OCI-LY3 (cell line): ENCODE measurements around the gene HJURP.

Experiments
- H2AFZ ChIP-seq: fragments of 200-600, 300-600 bp; shearing (Covaris generic); 2 replicates; pipeline ENCODE4 v1.6.0; 2014; ENCODE audit warnings: antibody characterized with exemption, low read depth, low read length
- H3K27ac ChIP-seq: fragments of 200-600, 300-600 bp; sonication (generic); 2 replicates; pipeline ENCODE4 v1.5.1; 2014; ENCODE audit warnings: mild to moderate bottlenecking, low read length, moderate library complexity, mixed read lengths
- H3K27me3 ChIP-seq: fragments of 200-600, 300-600 bp; sonication (generic); 2 replicates; pipeline ENCODE4 v1.6.1; 2014; ENCODE audit warnings: low read depth, low read length, mixed read lengths
- H3K36me3 ChIP-seq: fragments of 200-600, 300-600 bp; sonication (generic); replicated peaks from 2 replicates; pipeline ENCODE3; 2014; ENCODE audit warnings: low read depth, low read length, mixed read lengths
- H3K4me1 ChIP-seq: fragments of 300-600, 200-600 bp; sonication (generic); 2 replicates; pipeline ENCODE4 v1.6.1; 2014; ENCODE audit warnings: low read length, mixed read lengths
- H3K4me2 ChIP-seq: fragments of 200-600, 300-600 bp; sonication (generic); 2 replicates; pipeline ENCODE4 v1.6.1; 2014; ENCODE audit warnings: low read length, mixed read lengths
- H3K4me3 ChIP-seq: fragments of 300-600, 200-600 bp; sonication (generic); 2 replicates; pipeline ENCODE4 v1.5.1; 2014; ENCODE audit warnings: antibody characterized with exemption, mild to moderate bottlenecking, low read length, moderate library complexity
- H3K79me2 ChIP-seq: fragments of 300-600, 200-600 bp; shearing (Covaris generic); 2 replicates; pipeline ENCODE4 v1.6.1; 2014; ENCODE audit warnings: mild to moderate bottlenecking, low read length, mixed read lengths
- H3K9ac ChIP-seq: fragments of 300-600, 200-600 bp; shearing (Covaris generic); 2 replicates; pipeline ENCODE4 v1.6.0; 2014; ENCODE audit warnings: mild to moderate bottlenecking, low read length, moderate library complexity
- H3K9me3 ChIP-seq: fragments of 200-600, 300-600 bp; shearing (Covaris generic); 2 replicates; pipeline ENCODE4 v1.6.1; 2014; ENCODE audit warnings: low read length, mixed read lengths; ENCODE audit not compliant: insufficient read depth
- H4K20me1 ChIP-seq: fragments of 200-600, 300-600 bp; sonication (generic); 2 replicates; pipeline ENCODE4 v1.6.1; 2016; ENCODE audit warnings: low read length, mixed read lengths; ENCODE audit not compliant: insufficient read depth
- CTCF ChIP-seq: fragments of 200-600, 300-600 bp; sonication (generic); IDR thresholded peaks from 2 replicates; pipeline ENCODE4 v1.5.1; 2014; ENCODE audit warnings: antibody characterized with exemption, low read length, low read depth
- EZH2phosphoT487 ChIP-seq: fragments of 200-600 bp; shearing (Covaris generic); IDR thresholded peaks from 2 replicates; pipeline ENCODE4 v1.6.1; 2018; ENCODE audit warnings: antibody characterized with exemption, mixed run types, low read depth

HJURP gene

GRCh38 chr2:233814056-233814835 is 40.1 kb downstream of the HJURP start:
- no peak overlapping the region for H3K4me2 ChIP-seq
- no peaks in the 10 kb centered on the region for H3K36me3 ChIP-seq
- H3K27ac ChIP-seq, result no peak overlapping the region
- no peaks in the 10 kb centered on the region for H4K20me1 ChIP-seq
- H3K79me2 ChIP-seq, result no peaks in the 10 kb centered on the region
- H3K4me1 ChIP-seq, result no peaks in the 10 kb centered on the region
- TF ChIP-seq EZH2phosphoT487, result no peak
- TF ChIP-seq CTCF, result no peak
- H3K27me3 ChIP-seq, result no peaks in the 10 kb centered on the region
- H3K4me3 ChIP-seq, result no peak overlapping the region
- H3K9ac ChIP-seq, result no peak overlapping the region
- H3K9me3 ChIP-seq, result no peaks in the 10 kb centered on the region
- no peak overlapping the region for H2AFZ ChIP-seq

- Histone ChIP-seq H4K20me1 (no peaks in the 10 kb centered on the region), H3K4me1 (no peaks in the 10 kb centered on the region), H3K36me3 (no peaks in the 10 kb centered on the region), H3K4me3 (no peak overlapping the region), H3K4me2 (no peak overlapping the region), H3K9me3 (no peaks in the 10 kb centered on the region), H3K9ac (no peak overlapping the region), H3K27me3 (no peaks in the 10 kb centered on the region), H3K79me2 (no peaks in the 10 kb centered on the region), H3K27ac (no peak overlapping the region), H2AFZ (no peak overlapping the region)
- TF ChIP-seq EZH2phosphoT487 (no peak), CTCF (no peak)
Observed at GRCh38 chr2:233813236-233814055, 40.9 kb downstream of the HJURP start.

GRCh38 chr2:233811732-233812131 is 42.6 kb downstream of the HJURP start:
- Histone ChIP-seq H3K27me3 (no peaks in the 10 kb centered on the region), H3K4me1 (no peaks in the 10 kb centered on the region), H3K36me3 (no peaks in the 10 kb centered on the region), H3K9ac (no peak overlapping the region), H3K9me3 (no peaks in the 10 kb centered on the region), H3K79me2 (no peaks in the 10 kb centered on the region), H4K20me1 (no peaks in the 10 kb centered on the region), H3K27ac (no peak overlapping the region), H3K4me3 (no peak overlapping the region), H3K4me2 (no peak overlapping the region), H2AFZ (no peak overlapping the region)
- TF ChIP-seq CTCF, result no peak
- no peak for TF ChIP-seq EZH2phosphoT487

- Histone ChIP-seq H3K36me3 (no peaks in the 10 kb centered on the region), H3K9ac (no peak overlapping the region), H3K4me3 (no peak overlapping the region), H3K27ac (no peak overlapping the region), H3K27me3 (no peaks in the 10 kb centered on the region), H3K9me3 (no peaks in the 10 kb centered on the region), H3K79me2 (no peaks in the 10 kb centered on the region), H3K4me2 (no peak overlapping the region), H4K20me1 (no peaks in the 10 kb centered on the region), H3K4me1 (no peaks in the 10 kb centered on the region), H2AFZ (no peak overlapping the region)
- TF ChIP-seq CTCF (no peak), EZH2phosphoT487 (no peak)
Observed at GRCh38 chr2:233811087-233811486, 43.2 kb downstream of the HJURP start.
